SIG-M5 (cell line): ENCODE measurements around the gene FEZF2.

Source experiments
- DNase-seq: peaks from one replicate; lab custom pipeline; 2025; lab: John Stamatoyannopoulos, UW

Gene FEZF2

DNA sequence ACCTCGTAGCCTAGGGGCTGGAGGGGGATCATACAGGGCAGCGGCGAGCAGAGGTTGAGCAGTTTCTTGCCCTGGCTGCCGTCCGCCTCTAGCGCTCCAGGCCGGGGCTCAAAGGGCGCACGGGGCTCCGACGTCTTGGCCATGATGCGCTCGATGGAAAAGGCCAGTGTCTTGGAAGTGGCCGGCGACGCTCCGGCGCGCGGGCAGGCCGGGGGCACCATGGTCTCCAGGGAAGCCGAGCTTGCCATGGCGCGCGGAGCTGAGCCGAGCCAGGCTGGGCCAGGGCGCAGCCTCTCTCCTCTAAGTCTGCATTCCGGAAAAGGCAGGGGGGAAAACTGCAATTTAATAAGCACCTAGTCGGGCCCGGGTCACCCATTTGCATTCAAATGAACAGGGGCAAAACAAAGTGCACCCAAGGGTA, 719 bp downstream of the FEZF2 start:
- no peak for DNase-seq

DNA sequence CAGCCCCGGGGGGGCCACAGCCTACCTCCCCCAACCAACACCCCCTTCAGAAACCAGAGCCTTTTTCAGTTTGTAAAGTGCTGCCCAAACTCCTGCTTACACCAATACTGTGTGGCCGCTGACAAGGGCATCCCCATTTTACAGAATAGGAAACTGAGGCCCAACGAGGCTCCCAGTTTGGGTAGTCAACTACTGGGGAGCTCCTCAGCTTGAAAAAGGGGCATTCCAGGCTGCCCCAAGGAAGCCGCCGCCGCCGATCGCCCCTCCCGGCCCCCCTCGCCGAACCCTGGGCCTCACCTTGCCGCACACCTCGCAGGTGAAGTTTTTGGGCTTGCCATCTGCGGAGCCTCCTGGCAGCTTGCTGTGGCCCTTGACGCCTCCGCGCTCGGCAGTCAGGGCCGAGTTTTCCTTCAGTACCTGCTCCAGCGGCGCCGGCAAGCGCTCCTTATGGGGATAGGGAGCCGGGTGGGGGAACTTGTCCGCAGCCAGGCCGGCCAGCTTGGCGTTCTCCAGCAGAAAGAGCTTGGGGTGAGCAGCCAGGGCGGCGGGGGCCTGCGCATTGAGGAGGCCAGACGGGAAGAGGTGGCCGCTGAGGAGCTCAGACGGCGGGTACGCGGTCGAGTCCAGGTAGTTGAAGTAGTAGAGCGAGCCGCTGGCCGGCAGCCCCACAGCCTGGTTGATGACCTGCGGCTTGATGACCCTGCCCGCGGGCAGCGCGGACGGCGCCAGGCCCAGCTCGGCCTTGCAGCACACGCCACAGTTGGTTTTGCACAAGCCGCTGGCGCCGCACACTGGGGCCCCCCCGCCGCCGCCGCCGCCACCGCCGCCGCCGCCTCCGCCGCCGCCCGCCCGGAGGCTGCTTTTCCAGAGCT, 1.4 kb downstream of the FEZF2 start:
- no peak for DNase-seq

GRCh38 chr3:62370858-62371719, 2.3 kb downstream of the FEZF2 start:
- no peak for DNase-seq

DNA sequence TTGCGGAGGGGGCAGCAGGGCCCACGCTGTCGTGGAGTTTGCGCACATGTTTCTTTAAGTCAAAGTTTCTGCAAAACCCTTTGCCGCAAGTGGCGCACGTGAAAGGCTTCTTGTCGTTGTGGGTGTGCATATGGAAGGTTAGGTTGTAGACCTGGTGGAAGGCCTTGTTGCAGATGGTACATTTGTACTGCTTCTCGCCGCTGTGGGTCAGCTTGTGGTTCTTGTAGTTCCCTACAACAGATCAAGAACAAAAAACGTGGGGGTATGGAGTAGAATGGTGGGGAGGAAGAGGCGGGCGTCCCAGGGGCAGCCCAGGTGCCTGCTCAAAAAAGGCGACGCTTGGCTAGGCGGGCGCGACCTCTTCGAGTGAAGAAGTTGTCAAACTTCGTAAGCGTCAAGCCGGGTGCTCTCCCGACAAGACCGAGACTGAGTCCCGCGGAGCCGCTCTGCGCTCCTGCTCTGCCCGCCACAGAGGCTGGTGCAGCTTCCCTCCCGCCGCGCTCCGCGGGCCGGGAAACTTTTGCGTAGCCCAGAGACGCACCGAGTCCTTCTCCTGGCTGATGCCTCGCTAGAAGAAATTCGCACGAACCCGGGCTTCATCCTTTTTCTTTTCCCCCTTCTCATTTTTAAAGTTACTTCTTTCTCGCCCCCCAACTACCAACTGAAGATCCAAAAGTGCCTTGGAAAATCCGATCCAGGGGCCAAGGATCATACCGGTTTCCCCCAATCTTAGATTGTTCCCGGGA, 3.1 kb downstream of the FEZF2 start:
- DNase-seq: no peak

DNA sequence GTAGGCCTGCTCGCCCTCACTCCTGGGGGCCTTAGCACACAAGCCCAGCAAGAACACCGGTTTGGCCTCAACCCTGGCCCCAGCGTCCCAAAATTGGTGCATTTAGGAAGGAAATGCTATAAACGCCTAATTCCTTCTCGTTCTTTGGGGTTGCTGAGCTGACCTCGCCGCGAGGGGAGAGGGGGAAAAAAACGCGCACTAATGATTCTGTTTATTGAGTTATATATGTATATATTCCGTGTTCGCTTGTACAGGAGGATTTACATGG, 3.9 kb downstream of the FEZF2 start:
- DNase-seq: no peak

GRCh38 chr3:62368705-62369475, 4.5 kb downstream of the FEZF2 start:
- DNase-seq: no peak

- DNase-seq: no peak
Observed at GRCh38 chr3:62368290-62368704, 5.1 kb downstream of the FEZF2 start.

DNA sequence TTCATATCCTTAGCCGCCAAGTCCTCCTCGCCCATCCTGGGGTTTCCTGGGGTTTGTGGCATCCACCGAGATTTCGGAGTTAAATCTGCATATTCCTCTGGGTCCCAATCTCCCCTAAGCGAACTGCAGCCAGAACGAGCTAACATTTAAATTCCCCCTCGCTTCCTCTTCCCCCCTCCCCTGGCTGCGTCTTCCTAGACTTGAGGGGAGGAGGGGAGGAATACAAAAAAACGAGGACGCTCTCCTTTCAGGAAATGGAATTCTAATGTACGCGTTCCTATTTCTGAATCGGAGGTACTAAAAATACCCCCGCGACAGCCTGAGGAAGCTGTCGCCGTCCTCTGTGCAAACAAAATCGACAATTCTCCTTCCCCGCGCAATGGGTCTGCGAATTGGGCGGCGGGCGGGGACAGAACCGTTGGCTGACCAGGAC, 5.6 kb downstream of the FEZF2 start:
- DNase-seq: no peak

DNA sequence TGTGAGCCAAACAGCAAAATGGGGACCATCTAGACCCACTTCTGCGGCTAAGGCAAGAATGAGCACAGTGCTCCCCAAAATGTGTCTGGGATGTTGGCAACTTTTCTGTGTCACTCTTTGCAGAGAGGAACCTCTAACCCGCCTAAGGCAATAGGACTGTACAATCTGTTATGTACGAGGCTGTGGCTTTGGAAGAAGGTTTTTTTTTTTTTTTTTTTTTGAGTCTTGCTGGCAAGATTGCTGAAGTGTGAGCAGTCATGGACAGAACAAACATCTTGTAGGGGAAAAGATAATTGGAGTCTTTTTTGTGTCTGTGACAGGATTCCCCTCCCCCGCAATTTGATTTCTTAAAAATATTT, 7.2 kb downstream of the FEZF2 start:
- DNase-seq: no peak

- DNase-seq: no peak
Observed at GRCh38 chr3:62365391-62366125, 7.8 kb downstream of the FEZF2 start.

- no peak for DNase-seq
Observed at GRCh38 chr3:62364191-62364590, 9.2 kb downstream of the FEZF2 start.

- no peak for DNase-seq
Observed at GRCh38 chr3:62363275-62363674, 10.1 kb downstream of the FEZF2 start.

DNA sequence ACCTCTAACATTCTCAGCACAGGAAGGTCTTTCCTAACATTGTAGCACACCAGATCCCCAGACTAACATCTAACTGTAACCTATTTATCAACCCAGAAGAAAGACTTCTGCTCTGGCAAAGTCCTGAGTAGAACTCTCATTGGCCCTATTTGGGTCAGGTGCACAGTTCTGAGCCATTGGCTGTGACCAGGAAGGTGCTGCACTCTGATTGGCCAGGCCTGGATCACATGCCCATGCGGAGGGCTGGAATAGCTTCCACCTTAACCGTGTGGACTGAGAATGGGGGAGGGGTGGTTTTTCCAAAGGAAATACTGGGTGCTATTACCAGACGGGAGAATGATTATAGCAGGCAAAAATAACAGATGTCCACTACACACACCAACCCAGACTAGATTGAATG, 11.5 kb downstream of the FEZF2 start:
- DNase-seq: no peak

DNA sequence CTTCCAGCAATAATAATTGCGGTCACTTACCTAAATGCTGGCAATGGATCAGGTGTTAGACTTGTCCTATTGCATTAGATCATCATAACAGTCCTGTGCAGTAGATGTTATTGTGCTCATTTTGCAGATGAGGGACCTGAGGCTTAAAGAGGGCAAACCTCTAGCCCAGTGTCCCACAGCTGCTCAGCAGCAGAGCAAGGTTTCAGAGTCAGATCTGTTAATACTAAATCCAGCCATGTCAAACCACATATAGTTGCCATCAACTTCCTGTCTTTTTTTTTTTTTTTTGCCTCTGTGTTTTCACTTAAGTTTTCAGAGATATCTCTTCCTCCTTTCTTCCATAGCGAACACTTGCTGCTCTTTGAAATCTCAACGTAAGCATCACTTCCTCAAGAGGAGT, 12.1 kb downstream of the FEZF2 start:
- DNase-seq: no peak

- no peak for DNase-seq
Observed at GRCh38 chr3:62359531-62359930, 13.8 kb downstream of the FEZF2 start.

DNA sequence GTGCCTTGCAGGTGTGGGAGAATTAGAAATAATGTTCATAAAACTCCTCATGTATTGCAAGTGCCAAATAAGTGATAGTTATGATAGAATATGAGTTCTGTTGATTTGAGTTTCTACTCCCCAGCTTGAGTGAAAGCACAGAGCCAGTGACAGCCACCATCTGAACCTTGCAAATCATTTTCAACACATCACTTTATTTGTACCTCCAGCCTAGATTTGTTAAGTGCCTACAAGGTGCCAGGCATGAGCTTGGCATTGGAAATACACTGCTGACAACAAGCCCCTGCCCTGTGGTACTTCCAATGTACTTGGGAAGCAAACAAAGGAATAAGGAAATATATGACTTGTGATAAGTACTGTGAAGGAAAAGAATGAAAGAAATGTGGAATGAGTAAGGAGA, 17.0 kb downstream of the FEZF2 start:
- no peak for DNase-seq

DNA sequence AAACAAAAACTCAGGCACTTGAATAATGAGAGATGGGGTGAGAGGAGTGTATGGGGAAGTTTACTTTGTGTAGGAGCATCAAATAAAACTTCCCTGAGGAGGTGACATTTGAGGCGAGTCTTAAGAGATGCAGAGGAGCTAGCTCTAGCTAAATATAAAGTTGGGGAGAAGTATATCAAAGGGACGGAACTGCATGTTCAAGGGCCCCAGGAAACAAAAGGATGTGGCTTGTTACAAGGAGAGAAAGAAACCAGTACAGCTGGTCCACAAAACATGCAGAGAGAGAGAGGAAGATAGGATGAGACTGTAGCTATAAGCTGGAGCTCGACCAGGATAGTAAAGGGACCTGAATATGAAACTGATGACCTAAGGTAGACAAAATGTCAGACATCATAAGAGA, 17.6 kb downstream of the FEZF2 start:
- no peak for DNase-seq

- DNase-seq: no peak
Observed at GRCh38 chr3:62343755-62344154, 29.6 kb downstream of the FEZF2 start.

DNA sequence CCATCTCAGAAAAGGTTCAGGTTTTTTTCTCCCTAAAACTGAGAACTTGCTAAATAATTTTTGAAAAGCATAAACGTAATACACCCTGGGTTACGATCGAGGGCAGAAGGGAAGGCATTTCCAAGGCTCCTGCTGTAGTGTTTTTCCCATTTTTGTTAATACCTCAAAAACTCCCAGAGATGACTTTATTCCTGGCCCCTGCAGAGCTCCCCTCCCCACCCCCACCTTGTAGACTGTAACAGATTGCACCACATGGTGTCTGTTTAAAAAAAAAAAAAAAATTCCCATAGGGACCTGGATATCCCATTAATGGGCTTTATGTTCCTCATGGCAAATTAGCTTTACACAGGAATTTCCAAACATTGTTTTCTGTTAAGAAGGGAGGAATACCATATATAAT, 38.2 kb downstream of the FEZF2 start:
- no peak for DNase-seq

GRCh38 chr3:62332835-62333244, 40.5 kb downstream of the FEZF2 start:
- DNase-seq: no peak

DNA sequence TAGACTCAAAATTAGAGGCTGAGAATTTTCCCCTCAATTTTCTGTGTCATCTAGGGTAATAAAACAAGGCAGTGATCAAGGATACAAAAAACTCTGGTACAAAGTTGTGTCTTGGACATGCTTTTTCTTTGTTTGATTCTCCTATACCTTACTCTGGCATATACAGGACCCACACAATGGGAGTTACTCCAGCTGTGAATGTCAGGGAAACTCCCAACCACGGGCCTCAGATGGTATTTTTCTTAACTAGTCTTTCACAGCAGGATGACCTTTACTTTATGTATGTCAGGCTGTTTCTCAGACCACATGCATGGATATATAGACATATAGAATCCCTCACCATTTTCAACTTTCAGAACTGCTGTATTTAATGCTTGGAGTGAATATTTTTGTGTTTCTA, 41.3 kb downstream of the FEZF2 start:
- DNase-seq: no peak
